HuH-7.5 (cell line): ENCODE data around the gene ABHD12.
"Not testable (repeated sequence)": the region's sequence is repeated elsewhere in the genome, so short reads cannot be mapped to it uniquely, and the experiment has no call there.

Experiments
- DNase-seq: peaks from one replicate; pipeline ENCODE4 v3.0.0; 2011; ENCODE audit warnings: low spot score

Gene ABHD12

GRCh38 chr20:25353747-25354705 lies 36.6 kb downstream of the ABHD12 start:
- DNase-seq, result no peak

- DNase-seq, result no peak
Measured at GRCh38 chr20:25353353-25353746, 37.3 kb downstream of the ABHD12 start.

GRCh38 chr20:25352746-25353145 lies 37.9 kb downstream of the ABHD12 start:
- no peak for DNase-seq

- no peak for DNase-seq
Measured at GRCh38 chr20:25351024-25351360, 39.6 kb downstream of the ABHD12 start.

- DNase-seq, result no peak
Measured at GRCh38 chr20:25346349-25346748, 44.3 kb downstream of the ABHD12 start.

- DNase-seq, result no peak
Measured at GRCh38 chr20:25345721-25346120, 44.9 kb downstream of the ABHD12 start.

GRCh38 chr20:25344634-25345033 lies 46.0 kb downstream of the ABHD12 start:
- no peak for DNase-seq

GRCh38 chr20:25341716-25342680 lies 48.6 kb downstream of the ABHD12 start:
- no peak for DNase-seq

GRCh38 chr20:25340380-25340779 lies 50.3 kb downstream of the ABHD12 start:
- no peak for DNase-seq

GRCh38 chr20:25339608-25340007 lies 51.0 kb downstream of the ABHD12 start:
- no peak for DNase-seq

- DNase-seq, result no peak
Measured at GRCh38 chr20:25338112-25339023, 52.3 kb downstream of the ABHD12 start.

GRCh38 chr20:25336561-25337422 lies 53.8 kb downstream of the ABHD12 start:
- DNase-seq, result peak; percentile 49

GRCh38 chr20:25334972-25335371 lies 55.7 kb downstream of the ABHD12 start:
- not testable (repeated sequence) for DNase-seq

GRCh38 chr20:25328954-25329498 lies 61.6 kb downstream of the ABHD12 start:
- no peak for DNase-seq

GRCh38 chr20:25327521-25328235 lies 63.0 kb downstream of the ABHD12 start:
- no peak for DNase-seq

- DNase-seq, result no peak
Measured at GRCh38 chr20:25325997-25326396, 64.6 kb downstream of the ABHD12 start.

GRCh38 chr20:25325073-25325472 lies 65.6 kb downstream of the ABHD12 start:
- no peak for DNase-seq

GRCh38 chr20:25324412-25324811 lies 66.2 kb downstream of the ABHD12 start:
- no peak for DNase-seq

- no peak for DNase-seq
Measured at GRCh38 chr20:25323496-25324246, 67.0 kb downstream of the ABHD12 start.
